ENCODE results near the gene IL36RN.

GRCh38 chr2:113027691-113028090 is 31.3 kb upstream of the IL36RN start:
- TF ChIP-seq CTCF (IDR thresholded peaks at IDR 0.05): no peak
- TF ChIP-seq POLR2A (IDR thresholded peaks at IDR 0.05): no peak
